ENCODE results near the gene MALAT1.
"Not testable (repeated sequence)": the region's sequence is repeated elsewhere in the genome, so short reads cannot be mapped to it uniquely, and the experiment has no call there.

The MALAT1 gene

DNA sequence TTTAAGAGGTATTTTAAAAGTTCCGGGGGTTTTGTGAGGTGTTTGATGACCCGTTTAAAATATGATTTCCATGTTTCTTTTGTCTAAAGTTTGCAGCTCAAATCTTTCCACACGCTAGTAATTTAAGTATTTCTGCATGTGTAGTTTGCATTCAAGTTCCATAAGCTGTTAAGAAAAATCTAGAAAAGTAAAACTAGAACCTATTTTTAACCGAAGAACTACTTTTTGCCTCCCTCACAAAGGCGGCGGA is 193 bp upstream of the MALAT1 start:
- no peak for DNase-seq

DNA sequence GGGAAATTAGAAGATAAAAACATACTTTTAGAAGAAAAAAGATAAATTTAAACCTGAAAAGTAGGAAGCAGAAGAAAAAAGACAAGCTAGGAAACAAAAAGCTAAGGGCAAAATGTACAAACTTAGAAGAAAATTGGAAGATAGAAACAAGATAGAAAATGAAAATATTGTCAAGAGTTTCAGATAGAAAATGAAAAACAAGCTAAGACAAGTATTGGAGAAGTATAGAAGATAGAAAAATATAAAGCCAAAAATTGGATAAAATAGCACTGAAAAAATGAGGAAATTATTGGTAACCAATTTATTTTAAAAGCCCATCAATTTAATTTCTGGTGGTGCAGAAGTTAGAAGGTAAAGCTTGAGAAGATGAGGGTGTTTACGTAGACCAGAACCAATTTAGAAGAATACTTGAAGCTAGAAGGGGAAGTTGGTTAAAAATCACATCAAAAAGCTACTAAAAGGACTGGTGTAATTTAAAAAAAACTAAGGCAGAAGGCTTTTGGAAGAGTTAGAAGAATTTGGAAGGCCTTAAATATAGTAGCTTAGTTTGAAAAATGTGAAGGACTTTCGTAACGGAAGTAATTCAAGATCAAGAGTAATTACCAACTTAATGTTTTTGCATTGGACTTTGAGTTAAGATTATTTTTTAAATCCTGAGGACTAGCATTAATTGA is 1.0 kb downstream of the MALAT1 start:
- DNase-seq: peak in 1 of 2 experiments; percentile 61

DNA sequence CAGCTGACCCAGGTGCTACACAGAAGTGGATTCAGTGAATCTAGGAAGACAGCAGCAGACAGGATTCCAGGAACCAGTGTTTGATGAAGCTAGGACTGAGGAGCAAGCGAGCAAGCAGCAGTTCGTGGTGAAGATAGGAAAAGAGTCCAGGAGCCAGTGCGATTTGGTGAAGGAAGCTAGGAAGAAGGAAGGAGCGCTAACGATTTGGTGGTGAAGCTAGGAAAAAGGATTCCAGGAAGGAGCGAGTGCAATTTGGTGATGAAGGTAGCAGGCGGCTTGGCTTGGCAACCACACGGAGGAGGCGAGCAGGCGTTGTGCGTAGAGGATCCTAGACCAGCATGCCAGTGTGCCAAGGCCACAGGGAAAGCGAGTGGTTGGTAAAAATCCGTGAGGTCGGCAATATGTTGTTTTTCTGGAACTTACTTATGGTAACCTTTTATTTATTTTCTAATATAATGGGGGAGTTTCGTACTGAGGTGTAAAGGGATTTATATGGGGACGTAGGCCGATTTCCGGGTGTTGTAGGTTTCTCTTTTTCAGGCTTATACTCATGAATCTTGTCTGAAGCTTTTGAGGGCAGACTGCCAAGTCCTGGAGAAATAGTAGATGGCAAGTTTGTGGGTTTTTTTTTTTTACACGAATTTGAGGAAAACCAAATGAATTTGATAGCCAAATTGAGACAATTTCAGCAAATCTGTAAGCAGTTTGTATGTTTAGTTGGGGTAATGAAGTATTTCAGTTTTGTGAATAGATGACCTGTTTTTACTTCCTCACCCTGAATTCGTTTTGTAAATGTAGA is 1.7 kb downstream of the MALAT1 start:
- DNase-seq: peak in 1 of 2 experiments; percentile 62

DNA sequence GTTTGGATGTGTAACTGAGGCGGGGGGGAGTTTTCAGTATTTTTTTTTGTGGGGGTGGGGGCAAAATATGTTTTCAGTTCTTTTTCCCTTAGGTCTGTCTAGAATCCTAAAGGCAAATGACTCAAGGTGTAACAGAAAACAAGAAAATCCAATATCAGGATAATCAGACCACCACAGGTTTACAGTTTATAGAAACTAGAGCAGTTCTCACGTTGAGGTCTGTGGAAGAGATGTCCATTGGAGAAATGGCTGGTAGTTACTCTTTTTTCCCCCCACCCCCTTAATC is 2.3 kb downstream of the MALAT1 start:
- no peak for DNase-seq

DNA sequence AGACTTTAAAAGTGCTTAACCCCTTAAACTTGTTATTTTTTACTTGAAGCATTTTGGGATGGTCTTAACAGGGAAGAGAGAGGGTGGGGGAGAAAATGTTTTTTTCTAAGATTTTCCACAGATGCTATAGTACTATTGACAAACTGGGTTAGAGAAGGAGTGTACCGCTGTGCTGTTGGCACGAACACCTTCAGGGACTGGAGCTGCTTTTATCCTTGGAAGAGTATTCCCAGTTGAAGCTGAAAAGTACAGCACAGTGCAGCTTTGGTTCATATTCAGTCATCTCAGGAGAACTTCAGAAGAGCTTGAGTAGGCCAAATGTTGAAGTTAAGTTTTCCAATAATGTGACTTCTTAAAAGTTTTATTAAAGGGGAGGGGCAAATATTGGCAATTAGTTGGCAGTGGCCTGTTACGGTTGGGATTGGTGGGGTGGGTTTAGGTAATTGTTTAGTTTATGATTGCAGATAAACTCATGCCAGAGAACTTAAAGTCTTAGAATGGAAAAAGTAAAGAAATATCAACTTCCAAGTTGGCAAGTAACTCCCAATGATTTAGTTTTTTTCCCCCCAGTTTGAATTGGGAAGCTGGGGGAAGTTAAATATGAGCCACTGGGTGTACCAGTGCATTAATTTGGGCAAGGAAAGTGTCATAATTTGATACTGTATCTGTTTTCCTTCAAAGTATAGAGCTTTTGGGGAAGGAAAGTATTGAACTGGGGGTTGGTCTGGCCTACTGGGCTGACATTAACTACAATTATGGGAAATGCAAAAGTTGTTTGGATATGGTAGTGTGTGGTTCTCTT is 2.8 kb downstream of the MALAT1 start:
- peak in 1 of 2 experiments; percentile 46 for DNase-seq

DNA sequence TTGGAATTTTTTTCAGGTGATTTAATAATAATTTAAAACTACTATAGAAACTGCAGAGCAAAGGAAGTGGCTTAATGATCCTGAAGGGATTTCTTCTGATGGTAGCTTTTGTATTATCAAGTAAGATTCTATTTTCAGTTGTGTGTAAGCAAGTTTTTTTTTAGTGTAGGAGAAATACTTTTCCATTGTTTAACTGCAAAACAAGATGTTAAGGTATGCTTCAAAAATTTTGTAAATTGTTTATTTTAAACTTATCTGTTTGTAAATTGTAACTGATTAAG is 3.4 kb downstream of the MALAT1 start:
- no peak for DNase-seq

DNA sequence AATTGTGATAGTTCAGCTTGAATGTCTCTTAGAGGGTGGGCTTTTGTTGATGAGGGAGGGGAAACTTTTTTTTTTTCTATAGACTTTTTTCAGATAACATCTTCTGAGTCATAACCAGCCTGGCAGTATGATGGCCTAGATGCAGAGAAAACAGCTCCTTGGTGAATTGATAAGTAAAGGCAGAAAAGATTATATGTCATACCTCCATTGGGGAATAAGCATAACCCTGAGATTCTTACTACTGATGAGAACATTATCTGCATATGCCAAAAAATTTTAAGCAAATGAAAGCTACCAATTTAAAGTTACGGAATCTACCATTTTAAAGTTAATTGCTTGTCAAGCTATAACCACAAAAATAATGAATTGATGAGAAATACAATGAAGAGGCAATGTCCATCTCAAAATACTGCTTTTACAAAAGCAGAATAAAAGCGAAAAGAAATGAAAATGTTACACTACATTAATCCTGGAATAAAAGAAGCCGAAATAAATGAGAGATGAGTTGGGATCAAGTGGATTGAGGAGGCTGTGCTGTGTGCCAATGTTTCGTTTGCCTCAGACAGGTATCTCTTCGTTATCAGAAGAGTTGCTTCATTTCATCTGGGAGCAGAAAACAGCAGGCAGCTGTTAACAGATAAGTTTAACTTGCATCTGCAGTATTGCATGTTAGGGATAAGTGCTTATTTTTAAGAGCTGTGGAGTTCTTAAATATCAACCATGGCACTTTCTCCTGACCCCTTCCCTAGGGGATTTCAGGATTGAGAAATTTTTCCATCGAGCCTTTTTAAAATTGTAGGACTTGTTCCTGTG is 3.9 kb downstream of the MALAT1 start:
- DNase-seq: peak in 1 of 2 experiments; percentile 39

DNA sequence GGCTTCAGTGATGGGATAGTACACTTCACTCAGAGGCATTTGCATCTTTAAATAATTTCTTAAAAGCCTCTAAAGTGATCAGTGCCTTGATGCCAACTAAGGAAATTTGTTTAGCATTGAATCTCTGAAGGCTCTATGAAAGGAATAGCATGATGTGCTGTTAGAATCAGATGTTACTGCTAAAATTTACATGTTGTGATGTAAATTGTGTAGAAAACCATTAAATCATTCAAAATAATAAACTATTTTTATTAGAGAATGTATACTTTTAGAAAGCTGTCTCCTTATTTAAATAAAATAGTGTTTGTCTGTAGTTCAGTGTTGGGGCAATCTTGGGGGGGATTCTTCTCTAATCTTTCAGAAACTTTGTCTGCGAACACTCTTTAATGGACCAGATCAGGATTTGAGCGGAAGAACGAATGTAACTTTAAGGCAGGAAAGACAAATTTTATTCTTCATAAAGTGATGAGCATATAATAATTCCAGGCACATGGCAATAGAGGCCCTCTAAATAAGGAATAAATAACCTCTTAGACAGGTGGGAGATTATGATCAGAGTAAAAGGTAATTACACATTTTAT is 4.6 kb downstream of the MALAT1 start:
- no peak for DNase-seq

DNA sequence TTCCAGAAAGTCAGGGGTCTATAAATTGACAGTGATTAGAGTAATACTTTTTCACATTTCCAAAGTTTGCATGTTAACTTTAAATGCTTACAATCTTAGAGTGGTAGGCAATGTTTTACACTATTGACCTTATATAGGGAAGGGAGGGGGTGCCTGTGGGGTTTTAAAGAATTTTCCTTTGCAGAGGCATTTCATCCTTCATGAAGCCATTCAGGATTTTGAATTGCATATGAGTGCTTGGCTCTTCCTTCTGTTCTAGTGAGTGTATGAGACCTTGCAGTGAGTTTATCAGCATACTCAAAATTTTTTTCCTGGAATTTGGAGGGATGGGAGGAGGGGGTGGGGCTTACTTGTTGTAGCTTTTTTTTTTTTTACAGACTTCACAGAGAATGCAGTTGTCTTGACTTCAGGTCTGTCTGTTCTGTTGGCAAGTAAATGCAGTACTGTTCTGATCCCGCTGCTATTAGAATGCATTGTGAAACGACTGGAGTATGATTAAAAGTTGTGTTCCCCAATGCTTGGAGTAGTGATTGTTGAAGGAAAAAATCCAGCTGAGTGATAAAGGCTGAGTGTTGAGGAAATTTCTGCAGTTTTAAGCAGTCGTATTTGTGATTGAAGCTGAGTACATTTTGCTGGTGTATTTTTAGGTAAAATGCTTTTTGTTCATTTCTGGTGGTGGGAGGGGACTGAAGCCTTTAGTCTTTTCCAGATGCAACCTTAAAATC is 5.3 kb downstream of the MALAT1 start:
- peak in 1 of 2 experiments; percentile 41 for DNase-seq

DNA sequence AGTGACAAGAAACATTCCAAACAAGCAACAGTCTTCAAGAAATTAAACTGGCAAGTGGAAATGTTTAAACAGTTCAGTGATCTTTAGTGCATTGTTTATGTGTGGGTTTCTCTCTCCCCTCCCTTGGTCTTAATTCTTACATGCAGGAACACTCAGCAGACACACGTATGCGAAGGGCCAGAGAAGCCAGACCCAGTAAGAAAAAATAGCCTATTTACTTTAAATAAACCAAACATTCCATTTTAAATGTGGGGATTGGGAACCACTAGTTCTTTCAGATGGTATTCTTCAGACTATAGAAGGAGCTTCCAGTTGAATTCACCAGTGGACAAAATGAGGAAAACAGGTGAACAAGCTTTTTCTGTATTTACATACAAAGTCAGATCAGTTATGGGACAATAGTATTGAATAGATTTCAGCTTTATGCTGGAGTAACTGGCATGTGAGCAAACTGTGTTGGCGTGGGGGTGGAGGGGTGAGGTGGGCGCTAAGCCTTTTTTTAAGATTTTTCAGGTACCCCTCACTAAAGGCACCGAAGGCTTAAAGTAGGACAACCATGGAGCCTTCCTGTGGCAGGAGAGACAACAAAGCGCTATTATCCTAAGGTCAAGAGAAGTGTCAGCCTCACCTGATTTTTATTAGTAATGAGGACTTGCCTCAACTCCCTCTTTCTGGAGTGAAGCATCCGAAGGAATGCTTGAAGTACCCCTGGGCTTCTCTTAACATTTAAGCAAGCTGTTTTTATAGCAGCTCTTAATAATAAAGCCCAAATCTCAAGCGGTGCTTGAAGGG is 6.0 kb downstream of the MALAT1 start:
- DNase-seq: no peak

DNA sequence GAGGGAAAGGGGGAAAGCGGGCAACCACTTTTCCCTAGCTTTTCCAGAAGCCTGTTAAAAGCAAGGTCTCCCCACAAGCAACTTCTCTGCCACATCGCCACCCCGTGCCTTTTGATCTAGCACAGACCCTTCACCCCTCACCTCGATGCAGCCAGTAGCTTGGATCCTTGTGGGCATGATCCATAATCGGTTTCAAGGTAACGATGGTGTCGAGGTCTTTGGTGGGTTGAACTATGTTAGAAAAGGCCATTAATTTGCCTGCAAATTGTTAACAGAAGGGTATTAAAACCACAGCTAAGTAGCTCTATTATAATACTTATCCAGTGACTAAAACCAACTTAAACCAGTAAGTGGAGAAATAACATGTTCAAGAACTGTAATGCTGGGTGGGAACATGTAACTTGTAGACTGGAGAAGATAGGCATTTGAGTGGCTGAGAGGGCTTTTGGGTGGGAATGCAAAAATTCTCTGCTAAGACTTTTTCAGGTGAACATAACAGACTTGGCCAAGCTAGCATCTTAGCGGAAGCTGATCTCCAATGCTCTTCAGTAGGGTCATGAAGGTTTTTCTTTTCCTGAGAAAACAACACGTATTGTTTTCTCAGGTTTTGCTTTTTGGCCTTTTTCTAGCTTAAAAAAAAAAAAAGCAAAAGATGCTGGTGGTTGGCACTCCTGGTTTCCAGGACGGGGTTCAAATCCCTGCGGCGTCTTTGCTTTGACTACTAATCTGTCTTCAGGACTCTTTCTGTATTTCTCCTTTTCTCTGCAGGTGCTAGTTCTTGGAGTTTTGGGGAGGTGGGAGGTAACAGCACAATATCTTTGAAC is 6.8 kb downstream of the MALAT1 start:
- no peak for DNase-seq

DNA sequence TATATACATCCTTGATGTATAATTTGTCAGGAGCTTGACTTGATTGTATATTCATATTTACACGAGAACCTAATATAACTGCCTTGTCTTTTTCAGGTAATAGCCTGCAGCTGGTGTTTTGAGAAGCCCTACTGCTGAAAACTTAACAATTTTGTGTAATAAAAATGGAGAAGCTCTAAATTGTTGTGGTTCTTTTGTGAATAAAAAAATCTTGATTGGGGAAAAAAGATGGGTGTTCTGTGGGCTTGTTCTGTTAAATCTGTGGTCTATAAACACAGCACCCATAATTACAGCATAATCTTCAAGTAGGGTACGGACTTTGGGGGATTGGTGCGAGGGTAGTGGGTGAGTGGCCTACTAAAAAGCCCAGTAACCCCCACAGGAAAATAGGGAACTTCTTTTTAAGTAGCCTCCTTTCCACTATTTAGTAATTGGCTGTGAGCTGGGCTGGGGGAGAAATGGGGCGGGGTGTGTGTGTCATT is 7.5 kb downstream of the MALAT1 start:
- no peak for DNase-seq

DNA sequence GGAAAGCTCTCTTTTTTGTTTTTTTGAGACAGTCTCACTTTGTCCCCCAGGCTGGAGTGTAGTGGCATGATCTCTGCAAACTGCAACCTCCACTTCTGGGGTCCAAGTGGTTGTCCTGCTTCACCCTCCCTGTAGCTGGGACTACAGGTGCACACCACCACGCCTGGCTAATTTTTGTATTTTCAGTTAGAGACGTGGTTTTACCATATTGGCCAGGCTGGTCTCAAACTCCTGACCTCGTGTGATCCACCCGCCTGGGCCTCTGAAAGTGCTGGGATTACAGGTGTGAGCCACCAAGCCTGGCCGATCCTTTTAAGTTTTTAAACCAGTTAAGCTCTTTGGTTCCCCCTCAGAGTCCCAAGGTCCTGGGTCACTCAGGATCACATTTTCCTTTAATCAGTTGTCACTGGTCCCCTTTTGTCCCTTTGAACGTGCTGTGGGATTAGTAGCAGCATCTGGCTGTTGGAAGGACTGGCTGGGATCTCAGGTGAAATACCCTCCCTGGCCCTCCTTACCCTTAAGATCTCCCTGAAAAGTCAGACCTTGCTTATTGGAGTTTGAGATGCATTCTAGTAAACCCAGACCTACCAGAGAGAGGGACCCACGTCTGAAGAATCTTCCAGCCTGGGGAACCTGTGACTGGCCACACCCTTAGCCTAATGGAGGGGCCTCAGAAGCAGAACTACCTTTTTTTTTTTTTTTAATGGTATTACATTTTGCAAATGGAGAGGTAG is 8.1 kb downstream of the MALAT1 start:
- DNase-seq: peak in 1 of 2 experiments; percentile 80

DNA sequence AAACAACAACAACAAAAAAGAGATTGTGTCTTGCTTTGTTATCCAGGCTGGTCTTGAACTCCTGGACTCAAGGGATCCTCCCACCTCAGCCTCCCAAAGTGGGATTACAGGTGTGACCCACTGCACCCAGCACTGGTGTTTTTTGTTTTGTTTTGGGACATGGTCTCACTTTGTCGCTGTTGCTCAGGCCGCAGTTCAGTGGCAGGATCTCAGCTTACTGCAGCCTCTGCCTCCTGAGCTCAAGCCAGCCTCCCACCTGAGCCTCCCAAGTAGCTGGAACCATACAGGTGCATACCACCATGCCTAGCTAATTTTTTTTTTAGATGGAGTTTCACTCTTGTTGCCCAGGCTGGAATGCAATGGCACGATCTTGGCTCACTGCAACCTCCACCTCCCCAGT is 13.5 kb downstream of the MALAT1 start:
- not testable (repeated sequence) for DNase-seq

DNA sequence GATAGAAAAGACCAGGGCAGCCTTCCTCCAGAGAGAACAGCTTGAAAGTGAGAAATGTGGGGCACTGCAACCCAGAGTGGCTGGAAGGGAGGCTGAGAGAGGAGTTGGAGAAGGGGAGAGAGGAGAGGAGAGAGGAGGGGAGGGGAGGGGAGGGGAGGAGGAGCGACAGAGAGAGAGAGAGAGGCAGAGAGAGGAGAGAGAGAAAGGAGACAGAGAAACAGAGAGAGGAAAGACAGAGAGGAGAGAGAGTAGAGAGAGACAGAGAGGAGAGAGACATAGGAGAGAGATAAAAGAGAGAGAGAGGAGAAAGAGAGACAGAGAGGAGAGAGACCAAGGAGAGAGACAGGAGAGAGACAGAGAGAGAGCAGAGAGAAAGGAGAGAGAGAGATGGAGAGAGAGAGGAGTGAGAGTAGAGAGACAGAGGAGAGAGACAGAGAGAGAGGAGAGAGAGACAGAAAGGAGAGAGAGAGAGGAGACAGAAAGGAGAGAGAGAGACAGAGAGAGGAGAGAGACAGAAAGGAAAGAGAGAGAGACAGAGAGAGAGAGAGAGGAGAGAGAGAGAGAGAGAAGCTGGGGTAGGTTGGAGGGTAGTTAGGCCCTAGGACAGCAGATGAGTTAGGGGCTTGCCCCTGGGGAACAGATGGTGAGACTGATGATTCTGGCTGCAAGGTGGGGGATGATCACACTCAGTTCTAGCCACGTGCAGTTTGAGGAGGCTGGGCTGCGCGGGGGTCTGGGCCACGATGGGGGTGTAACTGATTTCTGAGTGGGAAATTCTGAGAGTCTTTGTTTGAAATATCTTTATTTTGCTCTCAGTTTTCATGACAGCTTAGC is 17.5 kb downstream of the MALAT1 start:
- DNase-seq: no peak

DNA sequence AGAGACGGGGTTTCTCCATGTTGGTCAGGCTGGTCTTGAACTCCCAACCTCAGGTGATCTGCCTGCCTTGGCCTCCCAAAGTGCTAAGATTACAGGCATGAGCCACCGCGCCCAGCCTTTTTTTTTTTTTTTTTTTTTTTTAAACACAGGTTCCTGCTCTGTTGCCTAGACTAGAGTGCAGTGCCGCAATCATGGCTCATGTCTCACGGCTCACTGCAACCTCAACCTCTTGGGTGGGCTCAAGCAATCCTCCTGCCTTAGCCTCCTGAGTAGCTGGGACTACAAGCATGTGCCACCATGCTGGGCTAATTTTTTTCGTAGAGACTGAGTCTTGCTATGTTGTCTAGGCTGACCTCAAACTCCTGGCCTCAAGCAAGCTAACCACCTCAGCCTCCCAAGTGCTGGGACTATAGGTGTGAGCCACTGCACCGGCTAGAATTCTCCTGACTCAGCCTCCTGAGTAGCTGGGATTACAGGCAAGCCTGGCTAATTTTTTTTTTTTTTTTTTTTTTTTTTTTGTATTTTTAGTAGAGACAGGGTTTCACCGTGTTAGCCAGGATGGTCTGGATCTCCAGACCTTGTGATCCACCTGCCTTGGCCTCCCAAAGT is 20.2 kb downstream of the MALAT1 start:
- DNase-seq: not testable (repeated sequence)

DNA sequence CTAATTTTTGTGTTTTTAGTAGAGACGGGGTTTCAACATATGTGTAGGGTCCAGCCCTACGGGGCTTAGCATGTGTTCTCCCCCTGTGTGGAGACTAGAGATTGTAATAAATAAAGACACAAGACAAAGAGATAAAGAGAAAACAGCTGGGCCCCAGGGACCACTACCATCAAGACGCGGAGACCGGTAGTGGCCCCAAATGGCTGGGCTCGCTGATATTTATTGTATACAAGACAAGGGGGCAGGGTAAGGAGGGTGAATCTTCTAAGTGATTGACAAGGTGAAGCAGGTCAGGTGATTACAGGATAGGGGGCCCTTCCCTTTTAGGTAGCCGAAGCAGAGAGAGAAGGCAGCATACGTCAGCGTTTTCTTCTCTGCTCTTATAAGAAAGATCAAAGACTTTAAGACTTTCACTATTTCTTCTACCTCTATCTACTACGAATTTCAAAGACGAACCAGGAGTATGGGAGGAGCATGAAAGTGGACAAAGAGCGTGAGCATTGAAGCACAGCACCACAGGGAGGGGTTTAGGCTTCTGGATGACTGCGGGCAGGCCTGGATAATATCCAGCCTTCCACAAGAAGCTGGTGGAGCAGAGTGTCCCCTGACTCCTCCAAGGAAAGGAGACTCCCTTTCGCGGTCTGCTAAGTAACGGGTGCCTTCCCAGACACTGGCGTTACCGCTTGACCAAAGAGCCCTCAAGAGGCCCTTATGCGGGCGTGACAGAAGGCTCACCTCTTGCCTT is 23.1 kb downstream of the MALAT1 start:
- DNase-seq: not testable (repeated sequence)

All from NCI-H446 (cell line).